C4-2B (cell line): ENCODE results near the gene MOB3A.
A peak's percentile ranks its signal among the peaks of the same experiment; 100 is the strongest.

Source experiments
- H3K27ac ChIP-seq: fragments of 450-650 bp; 2 replicates; pipeline ENCODE4 v1.5.1; 2017
- CTCF ChIP-seq: fragments of 450-650 bp; conservative IDR thresholded peaks from 2 replicates; pipeline ENCODE4 v1.5.1; 2017; ENCODE audit warnings: mild to moderate bottlenecking
- ZFX ChIP-seq: fragments of 450-650 bp; IDR thresholded peaks from 2 replicates; pipeline ENCODE4 v1.6.1; 2017

MOB3A gene

GRCh38 chr19:2045501-2046045 lies 50.6 kb downstream of the MOB3A start:
- H3K27ac ChIP-seq = peak overlapping the region; percentile 95
- TF ChIP-seq ZFX (no peak), CTCF (no peak)

GRCh38 chr19:2044709-2045500 lies 51.2 kb downstream of the MOB3A start:
- peak overlapping the region; percentile 95 for H3K27ac ChIP-seq
- no peak for TF ChIP-seq CTCF
- no peak for TF ChIP-seq ZFX

- peak overlapping the region; percentile 95 for H3K27ac ChIP-seq
Observed at GRCh38 chr19:2043961-2044708, 52.0 kb downstream of the MOB3A start.

GRCh38 chr19:2043251-2043641 lies 52.9 kb downstream of the MOB3A start:
- peak overlapping the region; percentile 95 for H3K27ac ChIP-seq
- TF ChIP-seq ZFX = no peak

More at GRCh38 chr19:2043961-2044708, 52.0 kb downstream of the MOB3A start:
- TF ChIP-seq CTCF = no peak
- no peak for TF ChIP-seq ZFX

GRCh38 chr19:2042485-2043250 lies 53.5 kb downstream of the MOB3A start:
- H3K27ac ChIP-seq = peak overlapping the region; percentile 95

GRCh38 chr19:2041683-2042484 lies 54.2 kb downstream of the MOB3A start:
- peak overlapping the region; percentile 95 for H3K27ac ChIP-seq
- peak; percentile 22; the same call in 1 of the 2 replicates for TF ChIP-seq ZFX
- TF ChIP-seq CTCF = no peak

More at GRCh38 chr19:2042485-2043250, 53.5 kb downstream of the MOB3A start:
- TF ChIP-seq CTCF (no peak), ZFX (peak; percentile 30; the same call in 1 of the 2 replicates)

GRCh38 chr19:2041433-2041682 lies 54.8 kb downstream of the MOB3A start:
- peak overlapping the region; percentile 95 for H3K27ac ChIP-seq
- TF ChIP-seq ZFX (no peak), CTCF (no peak)
